Measurements from ENCODE around the gene PTPRH.

The PTPRH gene

DNA sequence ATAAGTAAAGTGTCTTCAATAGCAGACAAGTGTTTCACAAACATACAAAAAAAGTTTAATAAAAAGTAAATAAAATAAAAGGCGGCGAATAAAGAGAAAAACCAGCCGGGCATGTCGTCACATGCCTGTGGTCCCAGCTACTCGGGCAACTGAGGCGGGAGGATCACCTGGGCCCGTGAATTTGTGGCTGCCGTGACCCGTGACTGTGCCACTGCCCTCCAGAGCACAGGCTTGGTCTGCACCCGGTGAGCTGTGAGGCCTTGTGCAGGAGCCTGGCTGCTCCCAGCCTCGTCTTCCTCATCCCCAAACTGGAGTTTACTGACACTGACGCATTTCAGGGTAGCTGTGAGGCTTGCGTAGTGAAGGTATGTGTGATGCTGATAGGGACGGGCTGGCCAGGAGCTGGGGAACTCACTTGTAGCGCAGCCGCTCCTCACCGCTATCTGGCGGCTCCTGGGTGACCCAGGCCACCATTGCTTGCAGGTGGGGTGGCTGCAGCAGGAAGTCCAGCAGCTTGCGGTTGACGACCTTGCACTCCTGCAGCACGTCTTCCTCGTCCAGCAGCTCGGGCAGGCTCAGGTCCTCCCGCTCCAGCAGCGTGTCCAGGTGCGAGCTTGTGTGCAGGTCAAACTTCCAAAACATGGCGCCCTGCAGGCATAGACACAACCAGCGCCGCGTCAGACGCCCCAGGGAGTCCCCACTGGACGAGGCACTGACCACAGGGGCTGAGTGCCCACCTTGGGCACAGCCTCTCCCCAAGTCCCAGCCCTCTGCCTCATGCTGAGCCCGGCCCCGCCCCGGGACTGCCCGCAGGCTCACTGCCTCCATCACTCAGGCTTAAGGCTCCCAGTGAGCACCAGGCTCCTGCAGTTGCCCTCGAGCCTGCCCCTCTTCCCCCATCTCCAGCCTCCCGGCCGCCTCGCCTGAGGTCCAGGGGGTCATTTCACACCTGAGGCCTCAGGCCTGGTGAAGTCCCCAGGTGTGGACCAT lies 37.5 kb upstream of the PTPRH start:
- DNase-seq = peak in 3 of 10 donors; percentile 53 to 82 (median 75)

DNA sequence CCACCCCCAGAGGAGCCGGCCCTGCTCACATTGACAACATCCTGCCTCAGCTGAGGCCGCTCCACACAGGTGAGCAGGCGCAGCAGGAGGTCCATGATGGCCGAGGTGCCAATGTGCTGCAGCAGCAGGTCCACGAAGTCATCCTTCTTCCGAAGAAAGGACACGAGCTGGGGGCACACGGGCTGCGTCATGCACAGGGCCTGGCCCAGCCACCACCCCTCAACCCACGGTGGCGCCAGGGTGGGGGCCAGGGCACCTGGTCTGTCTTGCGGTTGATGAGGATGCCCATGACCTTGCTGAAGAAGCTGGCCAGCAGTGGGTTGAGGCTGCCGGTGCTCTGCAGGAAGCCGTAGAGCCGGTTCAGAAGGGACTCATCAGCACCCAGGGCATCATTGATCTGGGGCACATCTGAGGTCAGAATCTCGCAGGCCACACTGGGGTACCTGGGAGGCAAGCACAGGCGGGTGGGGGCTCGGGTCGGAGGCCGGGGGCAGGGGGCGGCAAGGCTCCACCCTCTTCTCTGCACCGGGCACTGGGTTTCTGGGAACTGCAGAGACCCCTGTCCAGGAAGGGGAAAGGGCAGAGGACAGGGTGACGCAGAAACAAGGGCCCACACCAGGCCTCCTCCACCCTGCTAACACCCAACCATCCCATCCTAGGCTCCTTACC lies 36.1 kb upstream of the PTPRH start:
- DNase-seq = peak in 3 of 10 donors; percentile 8 to 43 (median 37)
- intact Hi-C loops (cut with DNase I) = no loop called here

More for the DNA sequence above, 37.5 kb upstream of the PTPRH start:
- intact Hi-C loops (cut with DNase I) = no loop called here

DNA sequence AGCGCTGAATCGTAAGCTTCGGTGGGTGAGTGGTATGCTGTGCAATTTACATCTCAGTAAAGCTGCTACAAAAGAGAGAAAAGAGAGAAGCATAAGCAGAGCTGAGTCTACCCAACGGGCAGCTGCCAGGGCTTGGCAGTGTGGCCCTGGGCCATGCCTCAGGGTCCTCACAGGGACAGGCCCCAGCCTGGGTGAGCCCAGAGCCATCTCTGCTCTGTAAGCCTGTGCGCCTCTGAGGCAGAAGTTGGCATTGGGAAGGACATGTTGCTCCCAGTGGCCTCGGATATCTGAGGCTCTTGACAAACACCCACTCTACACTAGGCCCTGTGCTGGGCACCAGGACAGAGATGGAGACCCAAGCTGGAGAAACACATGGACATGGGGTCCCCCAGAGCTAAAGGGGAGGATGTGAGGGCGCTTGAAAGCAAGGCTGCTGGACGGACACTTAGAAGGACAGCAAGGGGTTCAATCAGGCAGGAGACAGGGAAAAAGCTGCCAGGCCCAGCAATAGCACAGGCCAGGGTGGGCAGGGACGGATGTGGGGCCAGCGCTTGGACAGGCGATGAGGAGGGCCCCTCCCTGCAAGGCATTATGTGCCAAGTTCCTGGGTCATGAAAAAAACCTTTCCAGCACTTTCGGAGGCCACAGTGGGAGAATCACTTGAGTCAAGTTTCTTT lies 34.8 kb upstream of the PTPRH start:
- intact Hi-C loops (cut with DNase I) = no loop called here
- peak in 3 of 10 donors; percentile 39 to 71 (median 46) for DNase-seq

DNA sequence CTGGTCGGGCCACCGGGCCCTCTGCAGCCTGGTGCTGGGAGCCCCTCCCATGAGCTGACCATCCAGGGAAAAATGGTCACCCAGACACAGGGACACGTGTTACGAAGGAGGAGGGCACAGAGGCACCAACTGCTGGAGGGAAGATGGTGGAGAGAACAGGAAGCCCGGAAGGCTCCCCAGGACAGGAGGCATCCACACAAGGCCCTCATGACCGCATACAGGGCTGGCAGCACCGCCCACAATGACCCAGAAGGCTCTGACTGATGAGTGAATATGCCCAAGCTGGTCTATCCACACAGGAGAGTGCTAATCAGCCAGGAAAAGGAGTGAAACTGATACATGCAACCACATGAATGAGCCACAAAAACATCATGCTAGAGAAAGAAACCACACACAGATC lies 33.2 kb upstream of the PTPRH start:
- DNase-seq = peak in 2 of 10 donors; percentile 43 to 51
- intact Hi-C loops (cut with DNase I) = no loop called here

DNA sequence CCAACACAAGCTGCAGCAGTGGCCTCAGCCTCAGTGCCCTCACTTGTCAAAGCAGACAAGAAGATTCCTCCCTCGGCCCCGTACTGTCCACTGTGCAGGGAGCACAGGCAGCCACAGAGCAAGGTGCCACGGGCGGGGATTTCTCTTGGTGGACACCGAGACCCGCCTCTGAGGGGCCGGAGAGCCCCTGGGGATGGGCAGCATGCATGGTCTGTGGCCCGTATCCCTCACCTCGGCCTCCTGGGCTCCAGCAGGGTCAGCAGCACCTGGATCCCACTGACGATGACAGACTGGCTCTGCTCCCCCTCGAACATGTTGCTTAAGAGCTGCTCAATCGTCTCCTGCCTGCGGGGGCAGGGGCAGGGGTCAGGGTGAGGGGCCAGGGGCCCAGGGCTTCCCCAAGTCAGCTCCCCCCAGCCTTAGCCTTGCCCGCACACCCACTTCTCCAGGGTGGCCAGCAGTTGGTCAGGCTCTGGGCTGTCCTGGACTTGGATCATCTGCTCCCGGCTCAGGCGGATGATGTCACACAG lies 32.7 kb upstream of the PTPRH start:
- intact Hi-C loops (cut with DNase I) = no loop called here
- DNase-seq = peak in 2 of 10 donors; percentile 40 to 72

DNA sequence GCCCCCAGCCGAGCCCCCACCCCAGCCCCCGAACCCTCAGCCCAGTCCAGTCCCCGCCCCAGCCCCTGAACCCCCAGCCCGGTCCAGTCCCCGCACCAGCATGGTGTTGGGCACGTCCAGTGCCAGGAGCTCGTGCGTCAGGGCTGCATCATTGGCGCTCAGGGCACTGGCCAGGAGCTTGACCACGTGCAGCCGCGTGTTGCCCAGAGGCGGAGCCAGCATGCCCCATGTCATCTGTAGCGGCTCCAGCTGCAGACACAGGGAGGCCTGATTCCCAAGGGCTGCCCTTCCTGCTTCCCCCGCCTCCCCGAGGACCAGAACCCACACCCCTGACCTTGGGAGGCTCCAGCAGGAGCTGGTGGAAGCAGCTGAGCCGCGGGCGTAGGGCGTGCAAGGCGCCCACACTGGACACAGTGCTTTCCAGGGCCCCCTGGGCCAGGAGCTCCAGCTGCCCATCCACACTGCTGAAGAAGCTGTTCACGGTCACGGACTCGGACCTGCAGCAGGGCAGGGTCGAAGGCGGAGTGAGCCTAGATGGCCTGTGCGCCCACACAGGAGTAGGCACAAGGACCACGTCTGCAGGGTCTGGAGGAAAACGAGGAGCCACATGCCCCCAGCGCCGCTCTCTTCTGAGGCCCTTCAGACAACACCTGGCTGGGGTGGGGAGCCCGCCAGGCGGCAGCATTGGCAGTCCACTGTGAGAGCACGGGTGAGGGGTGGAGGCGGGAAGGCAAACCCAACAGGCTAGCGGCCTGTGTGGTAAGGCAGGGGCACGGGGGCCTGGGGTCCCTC lies 32.0 kb upstream of the PTPRH start:
- DNase-seq = peak in 3 of 10 donors; percentile 62 to 83 (median 80)
- intact Hi-C loops (cut with DNase I) = no loop called here

DNA sequence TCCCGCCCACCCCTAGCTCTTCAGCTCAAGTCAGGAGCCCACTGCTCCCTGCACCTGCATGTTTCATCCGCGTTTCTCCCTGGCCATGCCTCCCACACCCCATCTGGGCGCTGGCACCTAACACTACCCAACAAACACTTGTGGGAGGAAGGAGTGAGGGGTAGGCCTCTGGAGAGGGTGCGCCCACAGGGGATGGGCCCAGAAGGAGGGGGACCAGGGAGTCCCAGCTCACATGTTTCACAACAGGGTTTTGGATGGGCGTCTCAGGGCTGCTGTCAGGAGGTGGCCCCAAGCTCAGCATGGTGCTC lies 31.4 kb upstream of the PTPRH start:
- peak in 8 of 10 donors; percentile 35 to 93 (median 58) for DNase-seq
- intact Hi-C loops (cut with DNase I) = no loop called here

DNA sequence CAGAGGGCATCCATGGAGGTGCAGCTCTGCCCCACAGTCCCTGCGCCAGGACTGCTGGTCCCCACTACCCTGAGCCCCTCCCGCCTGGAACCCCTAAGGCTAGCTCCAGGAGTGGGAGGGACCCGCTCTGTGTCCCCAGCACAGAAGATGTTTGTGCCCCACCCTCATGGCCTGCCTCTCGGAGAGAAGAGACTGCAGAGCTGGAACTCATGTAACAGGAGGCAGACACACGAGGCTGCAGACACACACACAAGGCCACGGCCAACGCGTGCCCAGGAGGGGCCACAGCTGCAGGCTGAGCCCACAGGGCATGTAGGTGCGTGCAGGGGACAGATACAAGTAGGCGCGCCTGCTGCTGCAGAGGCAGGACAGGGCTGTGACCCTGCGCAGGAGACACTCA lies 29.7 kb upstream of the PTPRH start:
- intact Hi-C loops (cut with DNase I) = no loop called here
- peak in 2 of 10 donors; percentile 59 to 60 for DNase-seq

DNA sequence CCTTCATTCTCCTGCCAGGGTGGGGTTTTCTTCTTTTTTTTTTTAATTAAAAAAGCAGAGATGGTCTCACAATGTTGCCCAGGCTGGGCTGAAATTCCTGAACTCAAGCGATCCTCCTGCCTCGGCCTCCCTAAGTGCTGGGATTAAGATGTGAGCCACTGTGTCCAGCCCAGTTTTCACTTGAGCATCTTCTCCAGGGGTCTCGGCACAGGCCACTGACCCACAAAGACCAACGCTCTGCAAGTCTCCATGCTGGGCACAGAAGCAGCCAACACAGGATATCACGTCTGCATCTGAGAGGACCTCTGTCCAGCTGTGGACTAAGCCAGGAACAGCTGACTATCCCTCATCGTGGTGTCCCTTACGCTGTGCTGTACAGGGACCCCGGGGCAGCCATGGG lies 28.7 kb upstream of the PTPRH start:
- intact Hi-C loops (cut with DNase I) = no loop called here
- DNase-seq = peak in 2 of 10 donors; percentile 62 to 64

DNA sequence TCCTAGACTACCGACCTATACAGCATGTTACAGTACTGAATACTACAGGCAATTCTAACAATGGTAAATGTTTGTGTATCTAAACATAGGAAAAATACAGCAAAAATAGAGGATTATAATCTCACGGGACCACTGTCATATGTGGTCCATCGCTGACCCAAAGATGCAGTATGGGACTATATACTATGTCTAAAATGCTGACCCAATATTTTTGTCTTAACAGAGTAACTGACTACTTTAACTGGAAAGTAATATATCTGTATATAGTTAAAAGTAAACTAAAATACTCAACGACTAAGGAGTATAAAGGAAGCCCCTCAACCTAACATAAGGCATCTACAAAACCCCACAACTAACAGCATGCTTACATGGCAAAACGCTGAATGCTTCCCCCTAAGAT lies 23.7 kb upstream of the PTPRH start:
- DNase-seq = no peak
- intact Hi-C loops (cut with DNase I) = no loop called here

DNA sequence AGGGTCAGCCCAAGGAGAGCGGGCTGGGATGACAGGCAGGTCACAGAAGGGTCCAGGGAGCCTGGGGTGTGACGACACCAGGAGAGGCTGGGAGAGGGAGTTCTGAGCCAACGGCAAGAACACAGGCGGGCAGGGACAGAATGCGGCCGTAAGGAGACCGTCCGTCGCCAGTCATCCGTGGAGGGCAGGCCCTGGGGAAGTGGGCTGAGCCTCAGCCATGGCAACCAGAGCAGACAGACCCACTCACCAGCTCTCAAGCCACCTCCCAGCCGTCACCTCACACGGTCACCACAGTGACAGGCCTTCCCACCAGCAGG lies 22.9 kb upstream of the PTPRH start:
- intact Hi-C loops (cut with DNase I) = no loop called here
- DNase-seq = peak in 2 of 10 donors; percentile 56 to 63

DNA sequence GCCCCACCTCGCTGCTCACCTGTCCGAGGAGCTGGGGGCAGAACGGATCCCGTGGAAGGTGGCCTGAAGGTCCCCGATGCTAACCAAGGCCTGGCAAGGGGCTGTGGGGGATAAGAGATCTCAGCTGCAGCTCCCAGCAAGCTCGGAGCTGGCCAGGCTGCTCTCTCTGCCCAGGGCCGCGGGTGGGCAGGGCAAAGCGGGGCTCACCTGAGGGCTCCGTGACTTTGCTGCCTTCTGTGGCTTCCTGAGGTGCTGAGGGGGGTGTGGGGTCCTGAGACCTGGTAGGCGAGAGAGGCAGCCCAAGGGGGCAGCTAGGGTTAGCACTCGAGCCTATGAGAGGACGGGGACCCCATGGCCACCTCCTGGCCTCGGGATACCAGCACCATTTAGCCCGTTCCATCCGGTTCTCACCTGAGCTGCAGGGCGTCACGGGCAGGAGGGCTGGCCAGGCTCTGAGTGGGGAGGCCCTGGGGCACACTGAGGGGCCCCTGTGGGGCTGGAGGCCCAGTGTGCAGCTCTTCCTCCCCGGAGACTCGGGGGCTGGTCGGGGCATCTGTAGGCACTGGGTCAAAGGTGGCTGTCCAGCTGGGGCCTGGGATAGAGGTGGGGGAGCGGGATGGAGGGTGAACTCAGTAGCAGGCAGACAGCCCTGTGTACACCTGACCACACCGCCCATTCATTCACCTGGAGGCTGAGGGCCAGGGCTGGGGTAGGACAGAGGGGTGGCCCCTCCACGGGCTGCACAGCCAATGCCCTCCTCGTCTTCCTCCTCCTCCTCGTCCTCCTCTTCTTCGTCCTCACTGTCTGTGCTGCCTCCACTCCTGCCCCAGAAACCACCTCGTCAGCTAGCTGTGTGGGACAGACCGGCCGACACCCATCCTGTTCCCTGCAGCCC lies 22.3 kb upstream of the PTPRH start:
- DNase-seq = peak in 2 of 10 donors; percentile 44 to 45
- intact Hi-C loops (cut with DNase I) = no loop called here

DNA sequence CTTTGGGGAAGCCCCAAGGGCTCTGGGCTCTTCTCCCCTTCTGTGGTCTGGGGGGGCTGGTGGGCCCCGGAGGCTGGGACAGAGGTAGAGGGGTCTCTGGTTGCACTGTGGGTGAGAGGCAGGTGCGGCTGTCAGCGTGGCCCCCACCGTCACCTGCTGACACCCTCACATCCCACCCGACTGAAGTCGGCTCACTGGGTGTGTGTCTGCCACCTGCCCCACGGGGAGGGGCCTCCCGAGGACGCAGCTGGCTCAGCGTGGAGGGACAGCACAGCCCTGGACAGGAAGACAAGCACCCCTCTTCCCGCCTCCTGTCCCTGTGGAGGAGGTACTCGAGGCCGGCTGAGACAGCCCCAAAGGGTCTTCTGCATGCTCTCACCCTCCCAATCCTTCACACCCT lies 21.5 kb upstream of the PTPRH start:
- peak in 1 of 10 donors; percentile 42 for DNase-seq
- intact Hi-C loops (cut with DNase I) = no loop called here

DNA sequence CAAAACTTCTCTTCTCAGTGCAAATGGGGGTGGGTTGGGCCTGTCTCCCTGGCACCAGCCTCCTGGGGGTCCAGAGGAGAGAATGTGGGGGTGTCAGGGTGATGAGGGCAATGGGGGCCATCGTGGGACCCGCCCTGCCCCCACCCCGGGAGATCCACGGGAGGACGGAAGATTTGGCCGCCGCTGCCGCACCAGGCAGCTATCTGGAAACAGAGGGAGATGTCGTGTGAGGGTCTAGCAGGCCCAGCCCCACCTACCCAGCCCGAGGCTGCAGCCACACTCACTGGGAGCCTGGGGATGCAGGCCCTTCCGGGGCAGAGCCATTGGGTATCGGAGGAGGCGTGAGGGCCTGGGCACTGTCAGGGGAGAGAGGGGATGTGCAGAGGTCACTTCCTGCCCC lies 21.0 kb upstream of the PTPRH start:
- DNase-seq = peak in 1 of 10 donors; percentile 46
- intact Hi-C loops (cut with DNase I) = no loop called here

DNA sequence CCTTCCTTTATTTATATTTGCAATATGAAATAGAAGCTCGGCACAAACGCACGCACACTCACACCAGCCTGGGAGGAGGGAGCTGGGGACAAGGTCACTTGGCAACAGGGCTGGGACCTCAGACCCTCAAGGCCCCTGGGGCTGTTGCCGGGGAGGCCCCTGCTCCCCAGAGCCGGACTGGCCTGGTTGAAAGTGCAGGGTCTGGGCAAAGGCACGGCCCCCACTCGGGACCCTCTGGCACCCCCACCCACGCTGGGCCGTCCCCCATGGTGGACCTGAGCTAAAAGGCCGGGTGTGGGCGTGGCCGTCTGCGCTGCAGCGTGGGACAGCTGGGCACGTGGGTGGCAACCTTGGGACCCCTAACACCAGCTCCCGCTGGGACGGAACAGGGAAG lies 20.5 kb upstream of the PTPRH start:
- intact Hi-C loops (cut with DNase I) = no loop called here
- peak in 1 of 10 donors; percentile 47 for DNase-seq

DNA sequence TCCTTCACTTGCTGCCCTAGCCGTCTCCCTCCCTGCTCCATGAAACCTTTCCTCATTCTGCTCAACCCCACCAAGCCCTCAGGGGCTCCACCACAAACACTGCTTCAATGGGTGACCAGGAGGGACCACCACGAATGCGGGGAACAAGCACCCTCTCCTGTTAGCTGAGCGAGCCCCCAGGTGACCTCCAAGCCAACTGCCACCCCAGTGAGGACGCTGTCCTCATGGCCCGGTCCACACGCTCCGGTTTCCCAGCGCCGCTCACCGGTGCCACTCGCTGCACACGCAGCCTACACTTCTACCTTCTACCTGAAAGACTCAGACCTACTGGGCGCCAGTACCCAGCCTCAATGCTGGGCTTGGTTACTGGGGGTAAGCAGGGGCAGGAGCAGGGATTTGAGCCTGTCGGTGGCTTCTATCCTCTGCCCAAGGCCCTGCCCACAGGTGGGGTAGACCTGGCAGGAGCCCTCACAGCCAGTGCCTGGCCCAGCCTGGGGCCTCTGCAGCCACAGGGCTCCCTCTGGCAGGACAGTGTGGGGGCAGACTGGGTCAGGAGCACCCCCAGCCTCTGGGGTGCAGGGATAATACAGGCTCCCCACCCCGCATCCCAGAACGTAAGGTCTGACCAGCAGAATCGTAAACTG lies 20.0 kb upstream of the PTPRH start:
- intact Hi-C loops (cut with DNase I) = no loop called here
- DNase-seq = peak in 1 of 10 donors; percentile 80

DNA sequence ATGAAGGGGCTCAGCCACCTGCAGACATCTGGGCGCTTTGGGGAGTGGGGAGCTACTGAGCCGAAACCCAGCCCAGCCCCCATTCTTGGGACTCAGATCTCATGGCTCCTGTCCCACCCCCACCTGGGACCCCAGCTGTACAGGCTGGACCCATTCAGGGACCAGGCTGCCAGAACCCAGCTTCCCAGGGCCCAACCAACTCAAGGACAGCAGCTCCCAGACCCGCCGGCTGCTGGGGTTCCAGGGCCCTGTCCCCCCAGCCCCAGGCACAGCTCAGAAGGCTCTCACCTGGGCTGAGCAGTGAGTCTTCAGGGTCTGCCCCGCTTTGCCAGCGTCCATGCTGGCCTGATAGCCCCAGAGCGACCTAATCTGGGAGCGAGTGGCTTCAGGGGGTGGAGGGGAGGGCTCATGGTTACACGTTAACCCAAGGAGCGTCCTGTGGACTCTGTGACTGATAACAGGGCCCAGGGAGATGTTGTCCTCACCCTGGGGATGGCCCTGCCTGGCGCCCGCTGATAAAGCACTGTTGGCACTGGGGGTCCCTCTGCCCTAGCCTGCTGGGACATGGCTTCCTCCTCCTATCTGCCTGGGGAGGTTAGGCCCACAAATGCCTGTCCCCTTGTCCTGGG lies 19.2 kb upstream of the PTPRH start, which contains the start of gene TMEM86B:
Gene TMEM86B (minus strand): TSS at position 361 of the 629 bp plus-strand sequence. CDS start 22 bp downstream, at position 339.
- intact Hi-C loops (cut with DNase I) = no loop called here
- DNase-seq = peak in 2 of 10 donors; percentile 55 to 61

DNA sequence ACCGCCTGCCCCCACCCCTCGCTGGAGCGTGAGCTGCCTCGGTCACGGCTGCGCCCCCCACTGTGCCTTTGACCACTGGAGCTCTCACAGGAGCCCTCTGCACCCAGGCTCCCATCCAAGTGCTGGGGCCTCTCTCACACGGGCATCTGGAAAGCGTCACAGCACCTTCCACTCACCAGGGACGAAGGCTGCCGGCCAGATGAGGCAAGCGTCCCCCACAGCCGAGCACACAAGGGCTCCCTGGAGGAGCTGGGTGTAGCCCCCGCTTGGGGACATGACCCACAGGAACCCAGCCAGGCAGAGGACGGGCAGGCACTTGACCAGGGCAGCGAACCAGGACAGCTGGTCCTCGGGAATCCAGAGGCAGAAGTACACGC lies 18.7 kb upstream of the PTPRH start:
- peak in 1 of 10 donors; percentile 60 for DNase-seq
- intact Hi-C loops (cut with DNase I) = no loop called here

Measured in posterior cingulate gyrus (tissue), 11 donors.